GM21423 (cell line): ENCODE results near the gene NDUFAF7.
"Not testable (repeated sequence)": the region's sequence is repeated elsewhere in the genome, so short reads cannot be mapped to it uniquely, and the experiment has no call there.

Experiments used
- ATAC-seq: cut with Tn5 transposase; IDR thresholded peaks from one replicate; pipeline ENCODE4 v1.9.1; 2021; ENCODE audit warnings: mild to moderate bottlenecking, moderate library complexity; ENCODE audit not compliant: unreplicated experiment

The NDUFAF7 gene

GRCh38 chr2:37231241-37232130, at the start of gene NDUFAF7, which contains the start of gene CEBPZ:
Gene NDUFAF7, plus strand, starts transcription at chr2:37231658. Its CDS starts 48 bp downstream, at chr2:37231706.
Gene CEBPZ, minus strand, starts transcription at chr2:37231596. Its CDS starts 29 bp downstream, at chr2:37231567.
- peak; percentile 91 for ATAC-seq

- ATAC-seq = no peak
Observed at GRCh38 chr2:37181726-37182684, 49.5 kb upstream of the NDUFAF7 start.

- no peak for ATAC-seq
Observed at GRCh38 chr2:37188570-37188969, 42.9 kb upstream of the NDUFAF7 start, which contains the start of gene SULT6B1. Gene SULT6B1, minus strand, starts transcription at chr2:37188670. Its CDS starts 30 bp downstream, at chr2:37188640.

GRCh38 chr2:37189452-37190153, 41.9 kb upstream of the NDUFAF7 start:
- ATAC-seq = no peak

GRCh38 chr2:37190290-37190689, 41.2 kb upstream of the NDUFAF7 start:
- no peak for ATAC-seq

GRCh38 chr2:37191253-37191652, 40.2 kb upstream of the NDUFAF7 start:
- no peak for ATAC-seq

GRCh38 chr2:37191747-37192146, 39.7 kb upstream of the NDUFAF7 start:
- ATAC-seq = no peak

GRCh38 chr2:37192551-37192950, 38.9 kb upstream of the NDUFAF7 start:
- no peak for ATAC-seq

GRCh38 chr2:37195862-37196319, 35.6 kb upstream of the NDUFAF7 start:
- ATAC-seq = not testable (repeated sequence)

- ATAC-seq = peak; percentile 86
Observed at GRCh38 chr2:37196320-37197195, 34.9 kb upstream of the NDUFAF7 start, which contains the start of gene CEBPZOS. Gene CEBPZOS, plus strand, starts transcription at chr2:37196496. Its CDS starts 3,209 bp downstream, at chr2:37199705.

GRCh38 chr2:37198681-37199065, 32.8 kb upstream of the NDUFAF7 start:
- no peak for ATAC-seq

- no peak for ATAC-seq
Observed at GRCh38 chr2:37201208-37201607, 30.2 kb upstream of the NDUFAF7 start.

- no peak for ATAC-seq
Observed at GRCh38 chr2:37201766-37202165, 29.7 kb upstream of the NDUFAF7 start.

- no peak for ATAC-seq
Observed at GRCh38 chr2:37203708-37204107, 27.8 kb upstream of the NDUFAF7 start.

GRCh38 chr2:37205071-37205661, 26.3 kb upstream of the NDUFAF7 start:
- not testable (repeated sequence) for ATAC-seq

GRCh38 chr2:37205689-37206341, 25.6 kb upstream of the NDUFAF7 start:
- no peak for ATAC-seq

- ATAC-seq = not testable (repeated sequence)
Observed at GRCh38 chr2:37206760-37207159, 24.7 kb upstream of the NDUFAF7 start.

GRCh38 chr2:37211212-37211611, 20.2 kb upstream of the NDUFAF7 start:
- ATAC-seq = no peak
